Glutamatergic neuron (in vitro differentiated cells): Measurements from ENCODE around the gene MRPL23. TPM values are rescaled to one million over a fixed set of nuclear protein-coding genes. Genes with fewer than 3 reads are reported as not detected.

Experiments used
- DNase-seq: peaks from one replicate; pipeline ENCODE4 v3.0.0; 2022
- H3K27ac Mint-ChIP-seq: one replicate; pipeline ENCODE4 v1.8.0; 2020; ENCODE audit warnings: mild to moderate bottlenecking, mixed read lengths, inconsistent platforms; ENCODE audit not compliant: unreplicated experiment
- H3K27me3 Mint-ChIP-seq: one replicate; pipeline ENCODE4 v1.8.0; 2020; ENCODE audit warnings: mild to moderate bottlenecking, moderate library complexity, mixed read lengths, inconsistent platforms; ENCODE audit not compliant: unreplicated experiment
- H3K36me3 Mint-ChIP-seq: one replicate; pipeline ENCODE4 v1.8.0; 2020; ENCODE audit warnings: mild to moderate bottlenecking, mixed read lengths, inconsistent platforms; ENCODE audit not compliant: unreplicated experiment
- H3K4me1 Mint-ChIP-seq: one replicate; pipeline ENCODE4 v1.8.0; 2020; ENCODE audit warnings: mild to moderate bottlenecking, low read depth, mixed read lengths, inconsistent platforms; ENCODE audit not compliant: unreplicated experiment
- H3K4me3 Mint-ChIP-seq: one replicate; pipeline ENCODE4 v1.8.0; 2020; ENCODE audit warnings: mild to moderate bottlenecking, mixed read lengths, inconsistent platforms; ENCODE audit not compliant: unreplicated experiment
- H3K9me3 Mint-ChIP-seq: one replicate; pipeline ENCODE4 v1.8.0; 2020; ENCODE audit warnings: mild to moderate bottlenecking, moderate library complexity, mixed read lengths, inconsistent platforms; ENCODE audit not compliant: unreplicated experiment
- CTCF ChIP-seq: fragments of 200-600 bp; sonication (generic); IDR thresholded peaks from one replicate; pipeline ENCODE4 v1.5.0; 2021; ENCODE audit not compliant: partially characterized antibody, unreplicated experiment
- total RNA-seq: library from RNA; stranded (reverse); fragmentation: NEBNext Ultra II Directional; extraction: Animal tissue kit (Norgen Biotek cat#: 25700); gene quantifications from one replicate; pipeline ENCODE4 v1.2.1, GENCODE V29; 2021; ENCODE audit not compliant: unreplicated experiment

The MRPL23 gene
- total RNA-seq, 1 donor from 2014 or later: 27.6 TPM

GRCh38 chr11:1949302-1949701, 2.2 kb downstream of the MRPL23 start:
- DNase-seq: no peak
- Mint-ChIP-seq H3K9me3 (no peaks in the 10 kb centered on the region), H3K27me3 (no peaks in the 10 kb centered on the region), H3K4me1 (no peaks in the 10 kb centered on the region), H3K4me3 (no peak overlapping the region), H3K27ac (no peak overlapping the region), H3K36me3 (no peaks in the 10 kb centered on the region)
- TF ChIP-seq CTCF: no peak

GRCh38 chr11:1949922-1950321, 2.8 kb downstream of the MRPL23 start:
- DNase-seq: no peak
- Mint-ChIP-seq H3K36me3 (no peaks in the 10 kb centered on the region), H3K27ac (no peak overlapping the region), H3K4me1 (no peaks in the 10 kb centered on the region), H3K4me3 (no peak overlapping the region), H3K9me3 (no peaks in the 10 kb centered on the region), H3K27me3 (no peaks in the 10 kb centered on the region)
- TF ChIP-seq CTCF: no peak

DNA sequence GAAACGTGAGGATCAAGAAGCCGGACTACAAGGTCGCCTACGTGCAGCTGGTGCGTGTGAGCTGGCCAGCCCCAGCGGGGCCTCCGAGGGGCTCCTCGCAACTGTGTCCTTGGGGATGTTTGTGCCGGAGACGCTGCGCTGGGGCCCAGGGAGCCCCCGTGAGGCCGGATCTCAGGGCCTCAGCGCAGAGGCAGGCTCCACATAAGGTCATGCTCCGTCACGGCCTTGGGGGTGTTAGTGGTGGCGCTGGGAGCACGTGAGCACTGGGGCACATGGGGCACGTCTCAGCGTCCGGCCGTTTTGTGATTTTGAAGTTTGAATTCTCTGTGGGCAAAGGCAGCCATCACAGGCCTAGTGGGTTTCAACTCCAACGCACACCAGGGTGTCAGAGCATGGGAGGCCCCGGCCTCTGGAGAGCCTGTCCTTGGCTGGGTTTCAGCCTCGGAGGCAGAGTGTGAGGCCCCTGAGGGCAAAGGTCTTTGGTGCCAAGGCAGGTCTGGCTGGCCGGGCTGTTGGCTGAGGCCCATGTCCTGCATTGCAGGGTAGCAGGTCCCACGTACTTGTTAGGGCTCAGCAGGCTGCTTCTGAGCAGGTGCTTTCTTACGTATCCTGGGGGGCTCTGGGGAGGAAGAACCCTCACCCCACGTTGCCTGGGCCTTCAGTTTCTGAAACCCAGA, 5.8 kb downstream of the MRPL23 start:
- Mint-ChIP-seq H3K4me1 (no peaks in the 10 kb centered on the region), H3K36me3 (no peaks in the 10 kb centered on the region), H3K4me3 (no peak overlapping the region), H3K9me3 (no peaks in the 10 kb centered on the region), H3K27me3 (no peaks in the 10 kb centered on the region), H3K27ac (no peak overlapping the region)
- no peak for DNase-seq
- TF ChIP-seq CTCF: no peak

- no peak for DNase-seq
- no peaks in the 10 kb centered on the region for H3K36me3 Mint-ChIP-seq
- no peaks in the 10 kb centered on the region for H3K9me3 Mint-ChIP-seq
- H3K27ac Mint-ChIP-seq: no peak overlapping the region
- no peaks in the 10 kb centered on the region for H3K27me3 Mint-ChIP-seq
- no peaks in the 10 kb centered on the region for H3K4me1 Mint-ChIP-seq
- H3K4me3 Mint-ChIP-seq: no peak overlapping the region
- no peak for TF ChIP-seq CTCF
These were observed 6.5 kb downstream of the MRPL23 start for GRCh38 chr11:1953489-1954266.

- H3K9me3 Mint-ChIP-seq: no peaks in the 10 kb centered on the region
- no peaks in the 10 kb centered on the region for H3K27me3 Mint-ChIP-seq
- H3K27ac Mint-ChIP-seq: no peak overlapping the region
- no peak for TF ChIP-seq CTCF
- no peak overlapping the region for H3K4me3 Mint-ChIP-seq
- no peaks in the 10 kb centered on the region for H3K36me3 Mint-ChIP-seq
- no peak for DNase-seq
- no peaks in the 10 kb centered on the region for H3K4me1 Mint-ChIP-seq
These were observed 11.2 kb downstream of the MRPL23 start for GRCh38 chr11:1958367-1958766.
